Effector CD4-positive, alpha-beta T cell (primary cell): ENCODE data around the gene NOC4L.

Experiments used
- DNase-seq: peaks from one replicate; pipeline ENCODE4 v3.0.0-alpha.2; 2020

The NOC4L gene

GRCh38 chr12:132171293-132171967 is 27.2 kb downstream of the NOC4L start:
- DNase-seq = peak; percentile 1

DNA sequence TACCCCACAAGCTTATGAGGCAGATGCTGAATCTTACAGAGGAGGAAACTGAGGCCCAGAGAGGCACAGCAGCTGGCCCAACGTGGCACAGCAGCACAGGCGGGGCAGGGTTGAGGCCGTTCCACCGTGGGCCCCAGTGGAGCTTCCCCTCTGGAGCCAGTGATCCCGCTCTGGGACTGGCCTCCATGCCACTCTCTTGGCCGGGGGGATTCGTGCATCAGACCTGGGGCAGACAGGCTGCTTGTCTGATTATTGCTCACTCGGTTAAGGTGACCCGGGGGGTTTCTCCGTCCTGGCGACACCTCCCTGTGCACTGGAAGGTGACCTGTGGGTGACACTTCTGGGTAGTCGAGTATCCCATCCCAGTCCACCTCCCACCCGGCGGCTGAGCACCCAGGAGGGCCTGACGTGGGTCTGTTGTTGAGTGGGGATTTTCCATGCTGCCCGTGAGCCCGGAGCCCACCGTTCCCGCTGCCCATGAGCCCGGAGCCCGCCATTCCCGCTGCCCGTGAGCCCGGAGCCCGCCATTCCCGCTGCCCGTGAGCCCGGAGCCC is 27.8 kb downstream of the NOC4L start:
- peak; percentile 1 for DNase-seq

DNA sequence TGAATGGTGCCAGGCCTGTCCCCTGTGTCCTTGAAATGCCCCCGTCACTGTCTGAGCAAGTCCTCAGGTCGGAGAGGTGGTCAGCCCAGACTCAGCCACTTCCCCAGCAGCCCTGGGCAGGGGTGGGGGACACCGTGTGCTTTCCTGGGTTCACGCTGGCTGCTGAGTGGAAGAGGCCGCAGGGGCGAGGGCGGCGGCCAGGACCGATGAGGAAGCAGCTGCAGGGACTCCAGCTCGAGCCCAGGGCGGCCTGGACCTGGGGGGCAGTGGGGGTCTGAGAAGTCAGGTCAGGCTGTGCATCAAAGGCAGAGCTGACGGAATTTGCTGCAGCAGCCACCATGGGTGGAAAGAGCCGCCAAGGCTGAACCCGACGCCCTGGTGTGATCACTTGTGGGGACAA is 28.4 kb downstream of the NOC4L start:
- peak; percentile 1 for DNase-seq

DNA sequence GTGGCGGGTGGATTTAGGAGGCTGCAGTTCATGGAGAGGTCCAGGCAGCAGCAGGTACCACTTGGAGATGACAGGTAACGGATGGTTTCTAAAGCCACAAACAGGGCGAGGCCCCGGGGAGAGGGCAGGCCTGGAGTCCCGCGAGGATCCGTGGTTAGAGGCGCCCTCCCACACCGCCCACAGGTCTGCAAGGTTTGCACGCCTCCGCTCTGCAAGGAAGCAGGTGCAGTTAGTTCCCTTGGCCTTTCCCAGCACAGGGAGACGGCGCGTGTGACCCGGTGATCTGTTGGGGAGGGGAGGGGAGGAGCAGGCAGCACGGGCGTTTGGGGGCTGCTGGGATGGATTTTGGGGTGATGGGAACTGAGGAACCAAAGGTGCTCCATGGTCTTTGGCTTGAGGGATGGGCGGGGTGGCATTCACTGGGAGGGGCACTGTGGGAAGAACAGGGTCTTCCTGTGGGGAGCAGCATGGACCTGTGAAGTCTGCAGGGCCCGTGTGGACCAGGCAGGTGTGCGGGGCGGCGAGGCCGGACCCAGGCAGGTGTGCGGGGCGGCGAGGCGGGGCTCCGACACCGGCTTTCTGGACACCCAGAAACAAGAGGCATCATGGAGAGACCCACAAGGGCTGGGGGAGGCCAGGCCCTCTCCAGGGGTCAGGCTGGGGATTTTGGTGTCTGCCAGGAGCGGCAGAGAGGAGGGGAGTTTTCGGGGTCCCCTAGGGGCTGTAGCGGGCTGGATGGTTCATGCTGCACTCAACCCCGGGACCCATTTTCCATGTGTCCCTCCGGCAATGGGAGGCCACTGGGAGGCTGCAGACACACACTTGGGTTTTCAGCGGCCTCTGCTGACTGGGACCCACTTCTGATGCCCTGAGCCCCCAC is 29.1 kb downstream of the NOC4L start:
- DNase-seq = peak; percentile 1

DNA sequence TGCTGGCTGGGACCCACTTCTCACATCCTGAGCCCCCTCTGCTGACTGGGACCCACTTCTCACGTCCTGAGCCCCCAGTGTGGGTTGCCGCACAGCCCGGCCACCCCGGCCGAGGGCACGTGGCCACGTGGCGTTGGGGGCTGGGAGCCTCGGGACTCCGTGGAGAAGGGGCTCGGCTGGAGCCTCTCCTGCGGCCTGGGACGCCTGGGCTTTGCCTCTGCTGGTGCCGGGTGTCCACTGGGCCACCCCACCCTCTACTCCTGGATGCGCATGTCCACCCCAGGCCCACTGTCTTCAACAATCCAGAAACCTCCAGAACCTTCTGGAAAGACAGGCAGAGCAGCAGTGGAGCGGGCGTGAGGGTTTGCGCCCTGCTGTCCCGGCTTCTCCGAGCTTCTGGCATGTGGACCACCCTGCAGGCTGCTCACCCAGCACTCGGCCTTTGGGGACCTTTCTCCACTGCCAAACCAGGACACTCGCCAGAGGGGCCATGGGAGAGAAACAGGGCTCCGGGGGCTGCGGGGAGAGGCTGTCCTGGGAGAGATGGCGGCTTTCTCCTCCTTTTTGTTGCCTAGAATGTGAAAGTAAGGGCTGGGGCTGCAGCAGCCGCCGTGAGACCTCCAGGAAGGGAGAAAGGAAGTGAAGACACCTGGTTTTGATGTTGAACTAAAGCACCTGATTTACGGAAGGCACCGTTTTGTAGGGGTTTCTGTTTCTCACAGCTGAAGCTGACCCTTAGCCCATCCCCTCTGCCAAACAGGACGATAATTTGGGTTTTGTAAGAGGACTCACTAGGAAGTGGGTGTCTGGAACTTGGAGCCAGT is 30.0 kb downstream of the NOC4L start:
- peak; percentile 1 for DNase-seq

DNA sequence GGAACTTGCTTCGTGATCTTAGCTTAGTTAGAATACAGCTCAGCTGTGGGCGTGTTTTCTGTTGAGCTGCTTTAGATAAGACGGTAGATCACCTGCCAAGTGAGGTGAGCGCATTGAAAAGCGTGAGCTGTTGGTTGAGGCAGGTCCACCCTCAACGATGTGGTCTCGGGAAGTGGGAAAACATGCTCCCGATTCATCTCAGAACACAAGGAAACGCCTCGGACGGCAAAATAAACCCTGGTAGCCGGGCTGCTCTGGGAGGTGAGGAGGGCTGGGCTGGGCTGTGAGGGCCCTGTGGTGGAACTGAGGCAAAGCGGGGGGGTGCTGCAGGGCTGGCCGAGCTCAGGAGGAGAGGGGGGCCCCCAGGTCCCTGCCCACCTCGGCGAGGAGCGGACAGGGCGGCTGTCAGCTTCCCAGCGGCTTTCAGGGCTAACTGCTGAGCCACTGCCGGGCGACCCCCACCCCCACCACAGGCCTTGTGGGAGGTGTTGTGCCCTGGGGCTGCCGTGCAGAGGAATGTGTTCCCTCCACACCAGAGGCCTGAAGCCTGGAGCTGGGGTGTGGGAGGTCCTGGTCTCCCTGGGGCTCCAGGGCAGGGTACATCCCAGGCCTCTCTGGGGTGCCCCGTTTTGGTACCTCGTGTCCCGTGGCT is 30.7 kb downstream of the NOC4L start:
- no peak for DNase-seq

DNA sequence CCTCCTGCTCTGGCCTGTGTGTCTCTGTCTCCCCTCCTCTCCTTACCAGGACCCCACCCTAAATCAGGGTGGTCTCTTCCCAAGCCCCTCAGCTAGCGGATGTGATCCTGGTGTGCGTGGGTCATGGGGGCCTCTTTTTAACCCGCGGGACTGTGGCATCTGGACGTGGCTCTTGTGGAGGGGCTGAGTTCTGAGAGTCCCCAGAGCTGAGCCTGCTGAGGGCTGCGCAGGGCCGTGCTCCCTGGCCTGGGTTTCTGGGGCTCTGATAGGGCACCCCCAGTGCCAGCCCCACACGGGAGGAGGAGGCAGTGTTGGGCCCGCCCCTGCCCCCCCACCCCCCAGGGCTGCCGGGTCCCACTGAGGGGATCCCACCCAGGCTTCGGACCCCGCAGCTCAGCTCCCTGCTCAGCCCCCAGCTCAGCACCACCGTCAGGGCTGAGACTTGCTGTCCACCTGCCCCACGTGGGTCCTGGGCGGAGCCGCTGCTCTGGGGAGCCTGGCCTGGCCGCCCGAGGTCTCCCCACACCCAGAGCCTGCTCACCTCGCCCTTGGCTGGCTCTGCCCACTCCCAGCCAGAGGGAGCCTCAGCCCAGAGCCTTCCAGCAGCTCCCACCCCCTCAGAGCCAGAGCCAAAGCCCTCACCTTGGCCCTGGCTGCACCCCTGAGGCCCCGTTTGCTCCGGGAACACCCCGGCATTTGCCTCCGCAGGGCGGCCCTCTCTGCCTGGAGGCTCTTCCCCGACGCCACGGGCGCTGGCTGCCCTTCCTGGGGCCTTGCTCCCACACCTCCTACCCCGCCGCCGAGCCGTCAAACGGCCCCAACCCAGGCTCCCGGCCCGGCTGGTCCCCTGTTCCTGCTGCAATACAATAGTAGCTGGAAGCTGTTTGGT is 31.5 kb downstream of the NOC4L start:
- DNase-seq = no peak

- DNase-seq = no peak
Measured at GRCh38 chr12:132176385-132176919, 32.2 kb downstream of the NOC4L start.

GRCh38 chr12:132176920-132177551 is 32.8 kb downstream of the NOC4L start:
- no peak for DNase-seq

- no peak for DNase-seq
Measured at GRCh38 chr12:132178316-132178715, 34.1 kb downstream of the NOC4L start.

DNA sequence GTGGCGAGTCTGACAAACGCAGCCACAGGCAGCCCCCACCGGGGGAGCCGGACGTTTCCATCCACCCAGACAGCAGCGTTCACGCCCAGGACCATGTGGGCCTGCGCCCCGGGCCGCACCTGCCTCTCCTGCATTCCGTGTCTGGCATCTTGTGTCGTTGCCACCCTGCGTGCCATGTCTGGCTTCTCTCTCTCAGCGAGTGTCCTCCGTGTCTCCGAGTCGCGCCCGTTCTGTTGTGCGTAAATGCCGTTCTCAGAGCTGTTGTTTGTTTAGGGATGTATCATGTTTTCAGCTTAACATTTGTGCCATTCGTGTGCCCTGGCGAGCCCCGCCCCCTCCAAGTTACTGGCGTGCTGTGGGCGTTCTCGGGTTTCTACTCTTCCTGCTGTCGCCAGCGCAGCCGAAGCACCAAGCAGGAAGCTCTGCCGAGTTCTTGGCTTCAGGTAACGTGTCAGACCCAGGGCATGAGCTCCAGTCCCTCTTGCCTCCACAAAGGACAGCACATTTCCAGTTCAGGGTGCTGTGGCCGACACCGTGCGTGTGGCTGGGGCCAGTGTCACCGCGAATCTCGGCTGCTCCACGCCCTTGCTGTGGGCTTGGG is 34.6 kb downstream of the NOC4L start:
- peak; percentile 35 for DNase-seq

GRCh38 chr12:132179431-132180362 is 35.4 kb downstream of the NOC4L start:
- no peak for DNase-seq

DNA sequence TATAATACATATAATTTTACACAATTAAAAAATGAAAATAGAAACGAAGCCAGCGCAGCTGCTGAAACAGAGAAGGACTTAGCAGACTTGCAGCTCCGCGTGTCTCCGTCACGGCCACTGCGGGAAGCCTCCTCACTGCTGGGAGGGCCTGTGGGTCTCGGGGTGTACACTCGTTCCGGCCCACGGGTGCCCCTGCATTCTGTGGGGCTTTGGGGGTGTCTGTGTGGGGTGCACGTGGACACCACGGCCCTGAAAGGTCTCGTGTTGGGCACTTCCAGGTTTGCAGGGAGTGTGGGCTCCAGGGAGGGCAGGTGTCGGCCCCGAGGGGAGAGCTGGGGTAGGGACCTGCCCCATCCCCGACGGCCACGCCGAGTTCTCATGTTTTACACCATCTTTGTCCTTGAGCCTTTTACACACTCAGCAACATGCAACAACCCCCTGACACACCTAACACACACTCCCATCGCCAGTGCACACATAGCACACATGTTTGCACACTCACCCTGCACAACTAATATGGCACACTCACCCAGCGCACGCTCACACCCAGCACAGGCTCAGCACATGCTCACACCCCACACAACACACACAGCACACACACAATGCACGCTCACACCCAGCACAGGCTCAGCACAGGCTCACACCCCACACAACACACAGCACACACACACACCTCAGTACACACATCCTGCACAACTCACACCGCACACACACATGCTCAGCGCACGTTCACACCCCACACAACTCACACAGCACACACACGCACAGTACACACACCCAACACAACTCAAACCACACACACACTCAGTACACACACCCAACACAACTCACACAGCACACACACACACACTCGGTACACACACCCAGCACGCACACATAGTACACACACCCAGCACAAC is 36.6 kb downstream of the NOC4L start:
- no peak for DNase-seq

- no peak for DNase-seq
Measured at GRCh38 chr12:132181570-132182200, 37.4 kb downstream of the NOC4L start.

DNA sequence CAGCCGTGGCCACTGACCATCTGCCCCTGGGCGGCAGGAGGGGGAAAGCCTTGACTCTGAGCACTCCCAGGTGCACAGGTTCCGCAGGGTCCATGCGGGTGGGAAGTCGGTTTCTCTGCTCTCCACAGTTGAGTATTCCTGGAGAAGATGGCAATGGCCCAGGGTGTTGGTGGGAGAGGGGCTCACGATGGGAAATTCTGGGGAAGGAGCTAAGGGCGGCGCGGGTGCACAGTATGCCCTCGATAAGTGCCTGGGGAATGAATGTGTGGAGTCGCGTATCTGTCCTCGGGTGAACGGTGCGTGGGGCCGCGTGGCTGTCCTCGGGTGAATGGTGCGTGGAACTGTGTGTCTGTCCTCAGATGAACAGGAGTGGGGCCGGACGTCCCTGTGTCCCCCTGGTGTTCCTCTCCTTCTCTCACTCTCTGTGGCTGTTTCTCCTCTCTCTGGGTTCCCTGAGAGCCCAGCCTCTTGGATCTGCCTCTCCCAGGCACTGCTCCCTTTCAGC is 38.0 kb downstream of the NOC4L start:
- DNase-seq = no peak

- DNase-seq = no peak
Measured at GRCh38 chr12:132182711-132183365, 38.6 kb downstream of the NOC4L start.

DNA sequence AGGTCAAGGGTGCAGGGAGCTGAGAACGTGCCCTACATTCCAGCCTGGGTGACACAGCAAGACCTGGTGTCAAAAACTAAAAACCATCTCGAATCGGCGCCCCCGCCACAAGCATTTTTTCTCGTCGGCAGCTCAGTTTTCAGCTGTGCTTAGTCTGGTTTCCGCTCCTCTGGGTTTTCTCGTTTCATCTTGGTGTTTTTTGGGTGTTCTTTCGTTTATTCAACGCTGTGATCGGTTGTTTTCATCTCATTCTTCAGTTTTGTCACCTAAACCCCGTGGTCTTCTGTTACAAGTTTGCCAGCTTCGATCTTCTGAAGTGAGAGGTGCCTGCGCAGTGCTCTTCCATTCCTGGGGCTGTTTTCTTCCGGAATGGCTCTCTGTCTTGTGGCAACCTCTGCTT is 41.4 kb downstream of the NOC4L start:
- peak; percentile 33 for DNase-seq
